ENCODE results near the gene TFAP2D. TPM values are rescaled to one million over a fixed set of nuclear protein-coding genes. Genes with fewer than 3 reads are reported as not detected.

The TFAP2D gene
- not detected for total RNA-seq

DNA sequence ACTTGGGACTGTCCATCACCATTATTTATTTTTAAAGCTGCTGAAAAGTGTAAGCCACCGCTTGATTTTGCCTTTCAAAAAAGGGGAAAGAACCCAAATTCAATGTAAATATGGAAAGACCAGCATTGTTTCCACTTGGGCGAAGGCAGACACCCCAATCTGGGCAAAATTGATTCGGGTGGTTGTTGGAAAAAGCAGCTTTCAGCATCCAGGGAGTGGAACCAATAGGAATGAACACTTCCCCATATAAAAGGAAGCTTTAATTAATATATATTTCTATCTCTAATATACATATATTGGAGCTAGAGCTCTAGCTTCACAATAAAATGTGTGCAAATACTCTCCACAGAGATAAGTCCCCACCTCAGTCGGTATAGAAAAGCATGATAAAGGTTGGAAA is at the start of gene TFAP2D:
Gene TFAP2D, plus strand, starts transcription at position 301 of the 400 bp plus-strand sequence. CDS start 530 bp downstream, outside the sequence.
- Histone ChIP-seq H3K36me3 (no peaks in the 10 kb centered on the region), H3K4me3 (no peak within 1 kb of the TSS), H3K9me3 (no peaks in the 10 kb centered on the region), H3K4me1 (no peaks in the 10 kb centered on the region), H3K27ac (no peak within 1 kb of the TSS), H3K27me3 (peaks cover 0 to 86% of the 10 kb centered on the region in 2 donors)
- intact Hi-C loops (cut with DNase I; ENCODE audit: low total_unique reads) = no loop called here
- DNase-seq (ENCODE audit: low spot score in 2 of 2) = no peak
- TF ChIP-seq POLR2A (IDR thresholded peaks at IDR 0.05) = no peak
- no peak for TF ChIP-seq POLR2AphosphoS5 (IDR thresholded peaks at IDR 0.05)
- TF ChIP-seq, protein P1, sequence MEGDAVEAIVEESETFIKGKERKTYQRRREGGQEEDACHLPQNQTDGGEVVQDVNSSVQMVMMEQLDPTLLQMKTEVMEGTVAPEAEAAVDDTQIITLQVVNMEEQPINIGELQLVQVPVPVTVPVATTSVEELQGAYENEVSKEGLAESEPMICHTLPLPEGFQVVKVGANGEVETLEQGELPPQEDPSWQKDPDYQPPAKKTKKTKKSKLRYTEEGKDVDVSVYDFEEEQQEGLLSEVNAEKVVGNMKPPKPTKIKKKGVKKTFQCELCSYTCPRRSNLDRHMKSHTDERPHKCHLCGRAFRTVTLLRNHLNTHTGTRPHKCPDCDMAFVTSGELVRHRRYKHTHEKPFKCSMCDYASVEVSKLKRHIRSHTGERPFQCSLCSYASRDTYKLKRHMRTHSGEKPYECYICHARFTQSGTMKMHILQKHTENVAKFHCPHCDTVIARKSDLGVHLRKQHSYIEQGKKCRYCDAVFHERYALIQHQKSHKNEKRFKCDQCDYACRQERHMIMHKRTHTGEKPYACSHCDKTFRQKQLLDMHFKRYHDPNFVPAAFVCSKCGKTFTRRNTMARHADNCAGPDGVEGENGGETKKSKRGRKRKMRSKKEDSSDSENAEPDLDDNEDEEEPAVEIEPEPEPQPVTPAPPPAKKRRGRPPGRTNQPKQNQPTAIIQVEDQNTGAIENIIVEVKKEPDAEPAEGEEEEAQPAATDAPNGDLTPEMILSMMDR (IDR thresholded peaks at IDR 0.05) = no peak

DNA sequence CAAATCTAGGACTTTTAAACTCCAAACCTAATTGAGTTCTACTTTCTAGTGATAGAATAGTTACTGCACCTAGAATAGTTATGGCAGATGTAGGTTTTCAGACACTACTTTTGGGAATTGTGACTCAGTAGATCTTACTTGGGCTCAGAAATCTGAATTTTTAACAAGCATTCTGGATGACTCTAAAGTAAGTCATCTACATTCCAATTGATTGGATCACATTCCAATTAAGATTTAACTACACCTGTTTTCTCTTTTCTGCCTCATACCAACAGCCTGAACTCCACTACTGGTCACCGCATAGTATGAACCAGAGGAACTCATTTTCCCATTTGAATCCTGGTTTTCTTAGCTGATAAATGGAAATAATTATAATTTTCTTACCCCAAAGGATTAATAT is 49.5 kb upstream of the TFAP2D start:
- TF ChIP-seq POLR2A (IDR thresholded peaks at IDR 0.05) (no peak), POLR2AphosphoS5 (IDR thresholded peaks at IDR 0.05) (no peak)
- TF ChIP-seq, protein P1 (IDR thresholded peaks at IDR 0.05) = no peak
- intact Hi-C loops (cut with DNase I; ENCODE audit: low total_unique reads) = loop anchor here (2.0 kb wide), 1 partner anchor 51 kb away; no protein-coding TSS in a partner anchor
- no peaks in the 10 kb centered on the region for H3K4me1 ChIP-seq
- H3K36me3 ChIP-seq = no peaks in the 10 kb centered on the region
- H3K9me3 ChIP-seq = no peaks in the 10 kb centered on the region
- H3K27ac ChIP-seq = no peak overlapping the region
- no peak for DNase-seq (ENCODE audit: low spot score in 2 of 2)
- no peak overlapping the region for H3K4me3 ChIP-seq
- no peaks in the 10 kb centered on the region for H3K27me3 ChIP-seq

DNA sequence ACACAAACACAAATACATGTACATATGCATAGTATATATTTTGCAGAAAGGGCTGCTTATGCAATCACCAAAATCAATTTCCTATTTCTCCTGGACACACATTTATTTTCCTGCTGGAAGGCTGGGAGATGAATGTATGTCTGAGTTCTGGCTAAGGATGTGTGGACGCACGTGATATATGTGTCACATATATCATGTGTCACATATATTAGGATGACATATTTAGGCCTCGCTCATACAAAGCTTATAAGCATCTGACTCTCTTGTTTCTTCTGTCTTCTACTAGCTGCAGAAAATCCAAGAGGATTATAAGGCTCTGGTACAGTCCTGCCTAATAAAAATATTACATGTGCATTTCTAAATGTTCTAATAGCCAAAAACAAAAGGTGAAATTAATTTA is 47.2 kb upstream of the TFAP2D start:
- intact Hi-C loops (cut with DNase I; ENCODE audit: low total_unique reads) = no loop called here
- DNase-seq (ENCODE audit: low spot score in 2 of 2) = no peak
- no peaks in the 10 kb centered on the region for H3K27me3 ChIP-seq

DNA sequence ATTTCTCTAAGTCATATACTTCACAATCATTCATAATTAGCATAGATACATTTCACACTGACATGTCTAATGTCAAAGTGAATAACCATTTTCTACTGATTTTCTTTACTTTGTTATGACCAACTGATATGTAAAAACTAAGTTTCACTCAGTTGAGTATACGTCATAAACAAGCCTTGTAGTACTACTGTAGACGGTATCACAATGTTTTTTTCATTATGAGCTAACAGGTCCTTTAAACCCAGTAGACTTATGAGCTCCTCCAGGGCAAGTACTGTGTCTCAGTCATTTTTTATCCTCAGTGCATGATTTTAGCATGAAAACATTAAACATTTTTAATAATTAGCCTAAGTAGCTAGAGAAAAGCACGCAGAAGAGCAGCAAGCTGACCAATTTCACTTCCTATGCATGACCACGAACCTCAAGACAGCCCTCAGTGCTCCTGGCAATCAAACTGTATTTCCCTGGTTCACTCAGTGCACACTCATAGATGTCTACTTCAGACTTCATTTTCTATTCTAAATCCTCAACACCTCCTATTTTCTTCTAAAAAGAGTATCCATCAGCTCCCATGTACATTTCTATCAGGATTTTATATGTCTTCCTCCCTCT is 32.0 kb upstream of the TFAP2D start:
- H3K27me3 ChIP-seq = no peaks in the 10 kb centered on the region
- no peak for TF ChIP-seq POLR2A (IDR thresholded peaks at IDR 0.05)
- TF ChIP-seq, protein P1 (IDR thresholded peaks at IDR 0.05) = no peak
- TF ChIP-seq POLR2AphosphoS5 (IDR thresholded peaks at IDR 0.05) = no peak
- no peak overlapping the region for H3K27ac ChIP-seq
- DNase-seq (ENCODE audit: low spot score in 2 of 2) = no peak
- H3K4me1 ChIP-seq = no peaks in the 10 kb centered on the region
- H3K9me3 ChIP-seq = no peaks in the 10 kb centered on the region
- no peaks in the 10 kb centered on the region for H3K36me3 ChIP-seq
- no peak overlapping the region for H3K4me3 ChIP-seq
- intact Hi-C loops (cut with DNase I; ENCODE audit: low total_unique reads) = no loop called here

More for the DNA sequence above, 47.2 kb upstream of the TFAP2D start:
- Histone ChIP-seq H3K4me1 (no peaks in the 10 kb centered on the region), H3K36me3 (no peaks in the 10 kb centered on the region), H3K4me3 (no peak overlapping the region), H3K27ac (no peak overlapping the region), H3K9me3 (no peaks in the 10 kb centered on the region)
- TF ChIP-seq POLR2AphosphoS5 (IDR thresholded peaks at IDR 0.05) = no peak
- no peak for TF ChIP-seq POLR2A (IDR thresholded peaks at IDR 0.05)
- TF ChIP-seq, protein P1 (IDR thresholded peaks at IDR 0.05) = no peak

DNA sequence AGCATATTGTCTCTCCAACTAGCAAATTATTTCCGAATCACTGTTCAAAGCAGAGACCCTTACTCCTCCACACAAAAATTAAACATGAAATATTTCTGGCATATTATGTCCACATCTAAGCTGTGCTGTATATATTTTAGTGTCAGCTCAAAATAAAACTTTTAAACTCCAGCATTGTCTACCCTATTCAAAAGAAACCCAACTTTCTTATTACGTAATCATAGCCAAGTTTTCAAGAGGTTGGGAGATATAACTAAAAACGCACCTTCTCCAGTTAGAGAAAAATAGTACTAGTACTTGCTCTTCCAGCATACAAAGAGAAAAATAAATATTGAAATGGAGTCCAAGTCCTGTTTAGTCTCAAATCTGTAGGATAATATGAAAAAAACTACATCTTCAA is 24.1 kb upstream of the TFAP2D start:
- Histone ChIP-seq H3K4me3 (no peak overlapping the region), H3K9me3 (no peaks in the 10 kb centered on the region), H3K27me3 (peaks cover 0 to 6% of the 10 kb centered on the region in 2 donors), H3K27ac (no peak overlapping the region), H3K4me1 (no peaks in the 10 kb centered on the region), H3K36me3 (no peaks in the 10 kb centered on the region)
- DNase-seq (ENCODE audit: low spot score in 2 of 2) = no peak
- intact Hi-C loops (cut with DNase I; ENCODE audit: low total_unique reads) = no loop called here
- TF ChIP-seq, protein P1 (IDR thresholded peaks at IDR 0.05) = no peak
- no peak for TF ChIP-seq POLR2AphosphoS5 (IDR thresholded peaks at IDR 0.05)
- TF ChIP-seq POLR2A (IDR thresholded peaks at IDR 0.05) = no peak

Data from breast epithelium (tissue), 4 donors.